Neural cell (in vitro differentiated cells): ENCODE results near the gene ZNF566. TPM values are rescaled to one million over a fixed set of nuclear protein-coding genes. Genes with fewer than 3 reads are reported as not detected.
"Not testable (repeated sequence)": the region's sequence is repeated elsewhere in the genome, so short reads cannot be mapped to it uniquely, and the experiment has no call there.

Experiments used
- H2AFZ ChIP-seq: fragments of 200-600, 300-800 bp; sonication (generic), shearing (Covaris generic); 2 replicates; pipeline ENCODE4 v1.6.0; 2014; ENCODE audit warnings: low read depth, mild to moderate bottlenecking, antibody characterized with exemption, low read length, moderate library complexity
- H3F3A ChIP-seq: fragments of 200-600 bp; shearing (Covaris generic); 2 replicates; pipeline ENCODE4 v1.6.1; 2016; ENCODE audit warnings: mild to moderate bottlenecking, moderate library complexity, mixed read lengths, antibody characterized with exemption, low read length; ENCODE audit not compliant: insufficient read depth, poor library complexity, severe bottlenecking
- H3K27ac ChIP-seq: fragments of 200-600, 300-800 bp; sonication (generic), shearing (Covaris generic); 2 replicates; pipeline ENCODE4 v1.5.1; 2014; ENCODE audit warnings: mild to moderate bottlenecking, low read length, moderate library complexity
- H3K27me3 ChIP-seq: fragments of 300-800, 200-600 bp; sonication (generic), shearing (Covaris generic); 2 replicates; pipeline ENCODE4 v1.6.0; 2014; ENCODE audit warnings: mild to moderate bottlenecking, low read depth, low read length, moderate library complexity; ENCODE audit not compliant: insufficient read depth
- H3K36me3 ChIP-seq: fragments of 300-800, 200-600 bp; sonication (generic), shearing (Covaris generic); 2 replicates; pipeline ENCODE4 v1.5.1; 2014; ENCODE audit warnings: mild to moderate bottlenecking, antibody characterized with exemption, low read length, moderate library complexity; ENCODE audit not compliant: insufficient read depth
- H3K4me2 ChIP-seq: fragments of 300-800, 200-600 bp; sonication (generic), shearing (Covaris generic); 2 replicates; pipeline ENCODE4 v1.6.0; 2014; ENCODE audit warnings: mild to moderate bottlenecking, low read length
- H3K4me3 ChIP-seq: fragments of 300-800, 200-600 bp; sonication (generic), shearing (Covaris generic); 2 replicates; pipeline ENCODE4 v1.5.1; 2014; ENCODE audit warnings: mild to moderate bottlenecking, low read length, moderate library complexity
- H3K79me2 ChIP-seq: fragments of 200-600 bp; shearing (Covaris generic); replicated peaks from 2 replicates; pipeline ENCODE4 v1.6.0; 2014; ENCODE audit warnings: mild to moderate bottlenecking, low read length, moderate library complexity; ENCODE audit not compliant: insufficient read depth
- H3K9ac ChIP-seq: fragments of 300-800, 200-600 bp; sonication (generic), shearing (Covaris generic); 2 replicates; pipeline ENCODE4 v1.6.1; 2016; ENCODE audit warnings: mild to moderate bottlenecking, low read length, mixed read lengths
- H3K9me2 ChIP-seq: fragments of 200-600 bp; shearing (Covaris generic); 2 replicates; pipeline ENCODE4 v1.6.1; 2016; ENCODE audit warnings: mild to moderate bottlenecking, low read length, mixed read lengths; ENCODE audit not compliant: insufficient read depth
- H3K9me3 ChIP-seq: fragments of 200-600, 300-800 bp; sonication (generic), shearing (Covaris generic); 2 replicates; pipeline ENCODE4 v1.6.1; 2016; ENCODE audit warnings: mild to moderate bottlenecking, mixed run types, low read length, moderate library complexity, mixed read lengths
- H4K20me1 ChIP-seq: fragments of 200-600 bp; shearing (Covaris generic); 2 replicates; pipeline ENCODE4 v1.6.1; 2016; ENCODE audit warnings: mild to moderate bottlenecking, mixed run types; ENCODE audit not compliant: insufficient read depth
- CTCF ChIP-seq: fragments of 450-650 bp; IDR thresholded peaks from 2 replicates; pipeline ENCODE4 v1.5.1; 2014; ENCODE audit warnings: antibody characterized with exemption, mild to moderate bottlenecking, moderate library complexity; ENCODE audit not compliant: poor library complexity, severe bottlenecking
- EP300 ChIP-seq: fragments of 450-650 bp; conservative IDR thresholded peaks from 2 replicates; pipeline ENCODE4 v1.6.1; 2014; ENCODE audit warnings: antibody characterized with exemption, mild to moderate bottlenecking, moderate library complexity; ENCODE audit not compliant: poor library complexity, severe bottlenecking
- EZH2 ChIP-seq: fragments of 200-600, 300-800 bp; shearing (Covaris generic), sonication (generic); IDR thresholded peaks from 2 replicates; pipeline ENCODE4 v1.6.1; 2014; ENCODE audit warnings: antibody characterized with exemption, low read length, borderline replicate concordance, mild to moderate bottlenecking; ENCODE audit not compliant: insufficient read depth, poor library complexity, severe bottlenecking
- MXI1 ChIP-seq: fragments of 450-650 bp; conservative IDR thresholded peaks from 2 replicates; pipeline ENCODE4 v1.6.1; 2014; ENCODE audit warnings: antibody characterized with exemption, mild to moderate bottlenecking; ENCODE audit not compliant: poor library complexity, severe bottlenecking
- POLR2AphosphoS5 ChIP-seq: IDR thresholded peaks from 2 replicates; pipeline ENCODE4 v1.6.1; 2012
- SMC3 ChIP-seq: fragments of 450-650 bp; conservative IDR thresholded peaks from 2 replicates; pipeline ENCODE4 v1.6.1; 2014; ENCODE audit warnings: antibody characterized with exemption, mild to moderate bottlenecking, moderate library complexity; ENCODE audit not compliant: poor library complexity
- TAF1 ChIP-seq: IDR thresholded peaks from 2 replicates; pipeline ENCODE4 v1.6.1; 2012; ENCODE audit warnings: low read depth
- polyA plus RNA-seq: library from polyadenylated mRNA; depleted of rRNA; stranded (reverse); fragments of >200 nt; gene quantifications from 2 replicates; pipeline ENCODE4 v1.2.3, GENCODE V29; 2014
- TF ChIP-seq, protein P1 (sequence below): IDR thresholded peaks from 2 replicates; pipeline ENCODE4 v1.6.1; 2012; ENCODE audit warnings: borderline replicate concordance

The ZNF566 gene
- polyA plus RNA-seq, 1 donor from 2014 or later = 28.9 TPM

- no peaks in the 10 kb centered on the region for H3K79me2 ChIP-seq
- no peak for TF ChIP-seq SMC3
- TF ChIP-seq, protein P1, sequence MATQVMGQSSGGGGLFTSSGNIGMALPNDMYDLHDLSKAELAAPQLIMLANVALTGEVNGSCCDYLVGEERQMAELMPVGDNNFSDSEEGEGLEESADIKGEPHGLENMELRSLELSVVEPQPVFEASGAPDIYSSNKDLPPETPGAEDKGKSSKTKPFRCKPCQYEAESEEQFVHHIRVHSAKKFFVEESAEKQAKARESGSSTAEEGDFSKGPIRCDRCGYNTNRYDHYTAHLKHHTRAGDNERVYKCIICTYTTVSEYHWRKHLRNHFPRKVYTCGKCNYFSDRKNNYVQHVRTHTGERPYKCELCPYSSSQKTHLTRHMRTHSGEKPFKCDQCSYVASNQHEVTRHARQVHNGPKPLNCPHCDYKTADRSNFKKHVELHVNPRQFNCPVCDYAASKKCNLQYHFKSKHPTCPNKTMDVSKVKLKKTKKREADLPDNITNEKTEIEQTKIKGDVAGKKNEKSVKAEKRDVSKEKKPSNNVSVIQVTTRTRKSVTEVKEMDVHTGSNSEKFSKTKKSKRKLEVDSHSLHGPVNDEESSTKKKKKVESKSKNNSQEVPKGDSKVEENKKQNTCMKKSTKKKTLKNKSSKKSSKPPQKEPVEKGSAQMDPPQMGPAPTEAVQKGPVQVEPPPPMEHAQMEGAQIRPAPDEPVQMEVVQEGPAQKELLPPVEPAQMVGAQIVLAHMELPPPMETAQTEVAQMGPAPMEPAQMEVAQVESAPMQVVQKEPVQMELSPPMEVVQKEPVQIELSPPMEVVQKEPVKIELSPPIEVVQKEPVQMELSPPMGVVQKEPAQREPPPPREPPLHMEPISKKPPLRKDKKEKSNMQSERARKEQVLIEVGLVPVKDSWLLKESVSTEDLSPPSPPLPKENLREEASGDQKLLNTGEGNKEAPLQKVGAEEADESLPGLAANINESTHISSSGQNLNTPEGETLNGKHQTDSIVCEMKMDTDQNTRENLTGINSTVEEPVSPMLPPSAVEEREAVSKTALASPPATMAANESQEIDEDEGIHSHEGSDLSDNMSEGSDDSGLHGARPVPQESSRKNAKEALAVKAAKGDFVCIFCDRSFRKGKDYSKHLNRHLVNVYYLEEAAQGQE = no peak
- no peak for TF ChIP-seq CTCF
- H2AFZ ChIP-seq = no peak overlapping the region
- H3K27me3 ChIP-seq = no peaks in the 10 kb centered on the region
- H3K9me3 ChIP-seq = peaks cover 8% of the 10 kb centered on the region
- no peak overlapping the region for H3K4me3 ChIP-seq
- no peaks in the 10 kb centered on the region for H3K36me3 ChIP-seq
- H3K9ac ChIP-seq = no peak overlapping the region
- H3F3A ChIP-seq = no peaks in the 10 kb centered on the region
- no peak overlapping the region for H3K27ac ChIP-seq
- H4K20me1 ChIP-seq = no peaks in the 10 kb centered on the region
- no peak overlapping the region for H3K4me2 ChIP-seq
- H3K9me2 ChIP-seq = no peaks in the 10 kb centered on the region
These were observed 12.6 kb upstream of the ZNF566 start for GRCh38 chr19:36501973-36502372.

- Histone ChIP-seq H3F3A (no peaks in the 10 kb centered on the region), H3K4me2 (no peak overlapping the region), H2AFZ (no peak overlapping the region), H3K9me3 (peaks cover 8% of the 10 kb centered on the region), H3K9ac (no peak overlapping the region), H3K27me3 (no peaks in the 10 kb centered on the region), H3K36me3 (no peaks in the 10 kb centered on the region), H3K4me3 (no peak overlapping the region), H4K20me1 (no peaks in the 10 kb centered on the region), H3K9me2 (no peaks in the 10 kb centered on the region), H3K79me2 (no peaks in the 10 kb centered on the region), H3K27ac (no peak overlapping the region)
- no peak for TF ChIP-seq EP300
- no peak for TF ChIP-seq MXI1
- TF ChIP-seq EZH2 = no peak
- TF ChIP-seq TAF1 = no peak
- TF ChIP-seq SMC3 = no peak
- no peak for TF ChIP-seq CTCF
- no peak for TF ChIP-seq POLR2AphosphoS5
These were observed 7.6 kb upstream of the ZNF566 start for GRCh38 chr19:36497001-36497400.

- not testable (repeated sequence) for H3K9ac ChIP-seq, H3K4me2 ChIP-seq, H3K27ac ChIP-seq, H3K4me3 ChIP-seq, H3F3A ChIP-seq, H3K9me3 ChIP-seq, H3K36me3 ChIP-seq, H3K9me2 ChIP-seq, H2AFZ ChIP-seq, H3K27me3 ChIP-seq, H4K20me1 ChIP-seq
- peaks cover 10% of the 10 kb centered on the region for H3K79me2 ChIP-seq
These were observed 3.5 kb upstream of the ZNF566 start for GRCh38 chr19:36492689-36493453.

DNA sequence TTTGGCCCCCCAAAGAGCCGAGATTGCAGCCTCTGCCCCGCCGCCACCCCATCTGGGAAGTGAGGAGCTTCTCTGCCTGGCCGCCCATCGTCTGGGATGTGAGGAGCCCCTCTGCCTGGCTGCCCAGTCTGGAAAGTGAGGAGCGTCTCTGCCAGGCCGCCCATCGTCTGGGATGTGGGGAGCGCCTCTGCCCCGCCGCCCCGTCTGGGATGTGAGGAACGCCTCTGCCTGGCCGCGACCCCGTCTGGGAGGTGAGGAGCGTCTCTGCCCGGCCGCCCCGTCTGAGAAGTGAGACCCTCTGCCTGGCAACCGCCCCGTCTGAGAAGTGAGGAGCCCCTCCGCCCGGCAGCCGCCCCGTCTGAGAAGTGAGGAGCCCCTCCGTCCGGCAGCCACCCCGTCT, 1.5 kb upstream of the ZNF566 start:
- not testable (repeated sequence) for H4K20me1 ChIP-seq, H3K9me2 ChIP-seq, H3K27me3 ChIP-seq, H3K4me2 ChIP-seq, H3K9me3 ChIP-seq, H3K9ac ChIP-seq, H2AFZ ChIP-seq, H3K36me3 ChIP-seq, H3K27ac ChIP-seq, H3F3A ChIP-seq, H3K4me3 ChIP-seq
- H3K79me2 ChIP-seq = peaks cover 22% of the 10 kb centered on the region
